GM21786 (cell line): ENCODE data around the gene TRAM2.

Experiments
- ATAC-seq: cut with Tn5 transposase; IDR thresholded peaks from one replicate; pipeline ENCODE4 v1.9.1; 2021; ENCODE audit not compliant: unreplicated experiment

Gene TRAM2

DNA sequence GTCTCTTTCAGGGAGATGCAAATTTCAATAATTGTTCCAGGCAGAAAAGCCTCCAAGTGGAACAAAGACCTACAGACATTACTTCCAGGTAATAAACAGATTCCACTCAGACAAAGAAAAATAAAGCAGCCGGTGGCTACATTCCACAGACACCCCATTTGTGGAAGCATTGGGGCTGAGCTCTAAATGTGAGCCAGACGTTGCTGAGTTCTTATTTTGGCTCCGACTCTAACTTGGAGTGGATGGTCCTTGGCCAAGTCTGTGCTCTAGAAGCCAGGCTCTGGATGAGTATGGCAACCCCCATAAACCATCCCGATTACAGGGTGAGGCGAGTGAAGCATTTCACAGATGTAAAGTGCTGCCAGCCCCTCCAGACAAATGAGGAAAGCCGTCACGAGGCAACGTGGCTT, 6.6 kb downstream of the TRAM2 start:
- ATAC-seq: no peak

DNA sequence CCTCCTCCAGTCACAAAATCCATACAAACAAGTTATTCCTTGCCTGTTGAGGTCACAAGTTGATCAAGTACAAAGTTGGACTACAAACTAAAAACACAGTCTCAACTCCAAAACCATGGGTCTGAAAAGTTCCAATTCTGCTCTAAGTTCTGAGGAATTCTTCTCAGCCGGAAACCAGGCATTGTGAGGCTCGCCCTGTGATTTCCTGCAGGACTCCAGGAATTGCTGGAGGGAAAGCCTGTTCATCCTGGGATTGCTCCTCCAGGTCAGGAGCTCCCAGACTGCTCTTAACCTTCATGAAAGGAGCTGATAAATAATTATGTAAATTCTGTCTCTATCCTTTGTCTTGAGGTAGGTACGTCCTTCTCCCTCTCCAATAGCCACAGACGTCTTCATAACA, 8.5 kb downstream of the TRAM2 start:
- no peak for ATAC-seq

DNA sequence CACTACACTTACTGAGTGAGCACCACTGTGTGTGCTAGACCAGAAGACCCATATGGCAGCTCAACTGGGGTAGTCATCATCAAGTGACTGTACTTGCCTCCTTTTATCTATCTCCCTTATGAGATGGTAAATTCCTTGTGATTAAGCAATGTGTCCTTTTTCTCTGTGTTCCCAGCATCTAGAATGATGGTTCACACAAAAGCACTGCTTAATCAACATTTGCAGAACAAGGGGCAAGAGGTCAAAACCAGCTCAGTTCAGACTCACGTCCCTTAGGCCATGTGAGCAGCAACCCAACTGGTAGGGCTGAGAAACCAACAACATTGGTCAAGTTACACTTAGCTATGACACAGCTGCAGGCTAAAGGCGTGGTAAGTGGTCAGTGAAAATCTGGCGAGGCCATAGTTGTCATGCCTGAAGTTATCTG, 10.0 kb downstream of the TRAM2 start:
- no peak for ATAC-seq

DNA sequence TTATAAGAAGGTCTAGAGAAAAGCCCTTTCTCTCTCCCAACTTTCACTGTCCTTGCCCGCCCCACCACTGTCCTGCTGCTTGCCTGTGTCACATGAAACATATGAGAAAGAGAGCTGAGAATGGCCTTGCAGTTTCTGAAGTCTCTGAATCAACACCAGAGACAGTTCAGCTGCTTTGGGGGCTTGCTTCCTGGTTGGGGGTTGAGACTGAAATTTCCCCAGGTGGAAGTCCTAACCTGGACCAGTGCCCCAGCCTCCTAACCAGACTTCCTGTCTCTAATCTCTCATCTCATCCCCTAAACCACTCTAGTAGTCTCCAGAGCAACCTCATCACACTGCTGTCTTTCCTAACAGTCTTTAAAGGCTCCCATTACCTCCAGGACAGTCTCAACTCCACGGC, 10.7 kb downstream of the TRAM2 start:
- ATAC-seq: peak; percentile 81

DNA sequence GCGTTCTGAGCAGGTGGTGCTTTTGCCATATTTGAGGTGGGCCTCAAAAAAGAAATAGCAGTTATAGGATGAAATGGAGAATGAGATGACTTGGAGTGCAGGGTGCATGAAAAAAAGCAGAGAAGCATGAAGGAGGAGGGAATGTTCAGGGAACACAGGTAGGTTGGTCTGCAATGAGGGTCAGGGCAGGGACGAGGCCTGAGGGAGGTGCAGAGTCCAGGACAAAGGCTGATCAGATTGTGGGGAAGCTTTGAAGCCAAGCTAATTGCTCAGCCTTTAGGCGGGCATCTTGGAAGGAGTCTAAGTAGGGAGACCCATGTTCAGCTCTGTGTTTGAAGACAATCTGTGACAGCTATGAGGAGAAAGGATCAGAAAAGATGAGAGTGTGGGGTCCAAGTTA, 12.0 kb downstream of the TRAM2 start:
- ATAC-seq: no peak

DNA sequence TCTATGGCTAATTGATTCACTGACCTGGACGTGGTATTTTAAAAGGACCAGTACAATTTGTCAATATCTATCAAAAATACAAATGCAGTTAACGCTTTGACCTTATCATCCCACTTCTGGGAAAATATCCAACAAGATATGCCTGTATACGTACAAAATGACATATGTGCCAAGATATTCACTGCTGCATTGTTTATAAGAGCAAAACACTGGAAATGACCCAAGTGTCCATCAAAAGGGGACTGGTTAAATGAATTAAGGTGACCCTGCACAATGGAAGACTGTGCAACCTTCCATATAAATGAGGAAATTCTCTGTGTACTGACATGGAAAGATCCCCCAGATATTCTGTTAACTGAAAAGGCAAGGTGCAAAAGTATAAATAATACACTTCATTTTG, 13.9 kb downstream of the TRAM2 start:
- no peak for ATAC-seq

DNA sequence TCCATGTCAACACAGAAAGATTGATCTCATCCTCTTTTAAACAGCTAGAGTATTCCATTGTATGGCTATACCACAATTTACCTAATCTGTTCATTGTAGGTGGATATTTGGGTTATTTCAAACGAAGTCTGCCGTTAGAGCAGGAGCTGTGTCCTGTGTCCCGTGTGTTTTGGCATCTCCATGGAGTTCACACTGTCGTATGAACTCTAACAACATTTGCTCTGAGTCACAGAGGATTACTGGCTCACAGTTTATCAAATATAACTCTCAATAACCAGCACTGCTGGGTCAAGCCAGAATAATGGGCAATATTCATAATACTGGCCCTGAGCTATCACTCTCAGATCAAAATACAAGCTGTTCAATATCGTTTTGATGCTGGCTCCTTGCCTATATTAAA, 16.4 kb downstream of the TRAM2 start:
- no peak for ATAC-seq

DNA sequence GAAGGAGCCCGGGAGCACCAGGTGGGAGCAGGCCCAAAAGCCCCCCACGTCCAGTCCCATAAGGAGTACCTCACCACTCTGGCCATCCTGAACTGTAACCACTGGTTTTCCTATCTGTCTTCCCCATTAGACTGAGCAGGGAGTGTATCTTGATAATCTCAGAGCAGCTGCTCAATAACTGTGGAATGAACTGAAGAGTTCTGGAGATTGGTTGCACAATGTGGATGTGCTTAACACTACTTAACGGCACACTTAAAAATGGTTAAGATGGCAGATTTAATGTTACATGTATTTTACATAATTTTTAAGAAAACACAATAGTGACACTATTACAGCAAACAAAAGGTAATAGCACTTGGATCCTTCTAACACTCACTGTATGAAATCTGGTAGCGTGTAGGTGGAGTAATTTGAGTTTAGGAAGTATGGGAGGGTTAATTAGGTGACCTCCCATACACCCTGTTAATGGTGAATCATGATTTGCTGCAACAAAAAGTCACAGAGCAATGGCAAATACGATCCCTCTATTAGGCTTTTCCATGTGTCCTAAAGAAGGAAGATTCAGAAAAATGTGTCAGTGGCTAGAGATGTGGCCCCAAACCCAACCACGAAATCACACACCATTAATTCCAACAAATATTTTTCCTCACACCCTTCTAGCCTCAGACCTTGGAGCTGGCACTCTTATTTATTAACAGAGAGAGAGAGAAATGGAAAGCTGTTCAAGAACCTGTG, 18.4 kb downstream of the TRAM2 start:
- ATAC-seq: no peak

DNA sequence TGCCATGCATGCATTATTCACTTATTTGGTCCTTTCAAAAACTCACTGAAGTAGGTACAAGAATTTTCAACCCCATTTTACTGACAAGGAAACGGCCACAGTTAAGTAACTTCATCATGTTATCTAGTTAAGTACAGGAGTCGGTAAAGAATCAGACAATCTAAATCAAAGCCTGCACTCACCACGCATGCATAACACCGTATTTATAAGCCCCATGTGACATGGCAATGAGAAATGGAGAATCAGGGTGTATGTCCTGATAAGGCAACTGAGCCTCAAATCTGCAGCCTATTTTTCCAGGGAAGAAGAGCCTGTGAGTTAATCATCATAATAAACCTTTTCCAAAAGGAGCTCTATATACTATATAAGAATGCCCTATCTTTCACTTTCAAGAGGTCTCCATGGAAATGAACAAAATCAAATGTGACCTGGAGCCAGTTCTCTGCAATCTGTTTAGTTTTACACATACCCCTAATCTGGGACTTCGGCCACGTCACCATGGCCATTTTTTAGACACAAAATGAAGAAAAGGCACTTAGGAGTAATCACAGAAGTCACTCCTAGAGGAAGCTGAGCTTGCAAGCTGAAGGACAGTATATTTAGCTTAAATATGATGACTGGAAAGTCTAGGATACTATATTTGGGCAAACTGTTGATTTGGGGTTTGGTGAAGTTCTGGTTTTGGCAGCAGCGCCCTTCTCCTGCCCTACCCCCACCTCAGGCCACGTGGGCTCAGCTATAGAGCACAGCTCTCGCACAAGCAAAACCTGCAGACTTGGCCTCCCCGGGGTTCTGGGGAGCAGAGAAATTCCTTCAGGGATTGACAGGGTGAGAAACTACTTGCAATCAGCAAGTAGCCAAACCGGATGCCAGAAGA, 19.2 kb downstream of the TRAM2 start:
- ATAC-seq: no peak

DNA sequence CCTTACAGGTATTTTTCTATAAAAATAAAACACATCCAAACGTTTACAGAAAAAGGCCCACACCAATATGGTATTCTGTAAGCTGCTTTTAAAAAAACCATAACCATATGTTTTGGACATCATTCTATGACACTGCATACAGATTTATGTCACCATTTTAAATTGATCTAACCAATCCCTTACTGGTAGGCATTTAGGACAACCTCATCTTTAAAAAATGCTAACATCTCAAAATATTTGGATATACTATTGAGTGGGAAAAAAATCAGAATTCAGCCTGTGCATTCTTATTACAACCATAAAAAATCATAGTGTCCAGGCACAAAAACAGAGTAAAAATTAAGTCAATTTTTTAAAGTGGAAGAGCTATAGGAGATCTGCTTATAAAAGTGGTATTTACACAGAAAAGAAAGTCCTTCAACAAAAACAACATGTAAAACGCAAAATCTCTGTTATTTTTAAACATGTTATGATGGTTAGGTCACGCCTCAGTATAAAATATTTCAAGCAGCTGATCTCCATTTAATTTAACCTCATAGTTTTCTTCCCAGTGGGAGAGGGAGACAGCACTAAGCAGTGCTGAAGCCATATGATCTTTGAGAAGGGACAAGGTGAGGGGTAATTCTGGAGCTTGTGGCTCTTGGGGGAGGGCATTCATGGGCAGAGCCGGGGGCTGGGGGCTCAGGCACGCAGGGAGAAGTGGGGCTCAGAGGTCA, 21.2 kb downstream of the TRAM2 start:
- ATAC-seq: no peak

DNA sequence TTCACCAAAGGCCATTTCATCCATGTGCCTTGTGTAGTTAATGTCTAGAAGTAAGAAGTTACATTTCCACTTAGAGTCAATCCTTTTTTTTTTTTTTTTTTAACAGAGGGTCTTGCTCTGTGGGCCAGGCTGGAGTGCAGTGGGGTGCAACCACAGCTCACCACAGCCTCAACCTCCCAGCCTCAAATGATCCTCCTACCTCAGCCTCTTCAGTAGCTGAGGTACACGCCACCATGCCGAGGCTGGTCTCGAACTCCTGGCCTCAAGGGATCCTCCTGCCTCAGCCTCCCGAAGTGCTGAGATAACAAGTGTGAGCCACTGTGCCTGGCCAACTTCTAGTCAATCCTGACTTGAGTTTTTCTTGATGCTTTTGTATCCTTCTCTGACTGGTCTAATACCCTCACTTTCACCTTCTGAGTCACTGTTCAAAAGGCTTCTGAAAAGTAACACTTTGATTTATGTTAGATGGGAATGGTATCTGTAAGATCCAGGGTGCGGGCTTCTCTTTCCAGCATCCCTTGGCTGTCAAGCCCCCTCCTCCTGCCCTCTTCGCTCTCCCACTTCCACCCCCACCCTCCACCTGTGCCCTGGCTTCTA, 22.1 kb downstream of the TRAM2 start:
- no peak for ATAC-seq

DNA sequence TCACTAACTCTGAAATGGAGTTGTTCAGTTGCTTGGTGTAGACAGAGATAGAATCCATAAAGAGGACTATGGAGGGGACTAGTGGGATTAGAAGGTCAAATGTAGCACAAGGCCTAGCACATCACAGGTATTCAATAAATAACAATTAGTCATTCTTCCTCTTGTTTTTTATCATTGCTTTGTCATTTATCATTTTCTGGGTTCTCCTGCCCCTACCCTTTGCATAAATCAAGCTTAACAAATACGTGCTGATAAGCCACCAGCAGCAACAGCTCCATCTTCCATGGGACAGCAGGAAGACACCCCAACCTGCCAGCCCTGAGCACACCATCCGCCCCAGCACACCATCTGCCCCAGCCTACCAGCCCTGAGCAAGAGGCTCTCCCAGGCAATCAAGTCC, 23.1 kb downstream of the TRAM2 start:
- ATAC-seq: no peak

DNA sequence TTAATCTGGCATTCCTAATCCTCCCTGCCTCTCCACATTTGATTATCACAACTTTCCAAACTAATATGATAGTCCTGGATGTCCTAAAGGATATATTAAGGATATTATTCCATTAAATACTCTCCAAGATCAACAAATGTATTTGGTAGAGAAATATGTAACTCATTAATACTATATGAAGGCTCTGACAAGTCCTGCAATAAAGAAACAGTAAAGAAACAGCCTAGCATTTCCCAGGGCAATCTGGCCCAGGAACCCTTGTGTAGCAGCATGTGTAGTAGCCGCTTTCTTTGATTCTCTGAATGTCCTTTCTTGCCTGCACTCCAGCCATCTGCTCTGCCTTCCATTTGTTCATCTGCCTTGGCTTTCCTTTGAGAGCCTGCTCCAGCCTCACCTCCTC, 23.7 kb downstream of the TRAM2 start:
- no peak for ATAC-seq

DNA sequence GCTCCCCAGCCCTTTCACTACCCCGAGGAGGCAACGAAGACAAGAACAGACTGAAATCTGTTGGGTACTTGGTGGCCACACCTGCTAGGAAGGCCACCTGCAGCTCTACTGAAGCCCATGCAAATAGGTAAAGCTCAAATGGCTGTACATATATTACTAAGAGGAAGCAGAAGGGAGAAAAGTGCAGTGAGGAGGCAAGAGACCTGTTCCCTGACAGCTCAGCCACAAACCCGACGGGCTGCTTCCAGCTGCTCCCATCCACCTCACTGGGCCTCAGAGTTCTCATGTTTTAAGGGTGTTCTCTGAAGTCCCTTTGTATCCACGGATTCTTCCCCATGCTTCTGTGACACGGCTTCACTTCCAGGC, 24.6 kb downstream of the TRAM2 start:
- peak; percentile 83 for ATAC-seq

DNA sequence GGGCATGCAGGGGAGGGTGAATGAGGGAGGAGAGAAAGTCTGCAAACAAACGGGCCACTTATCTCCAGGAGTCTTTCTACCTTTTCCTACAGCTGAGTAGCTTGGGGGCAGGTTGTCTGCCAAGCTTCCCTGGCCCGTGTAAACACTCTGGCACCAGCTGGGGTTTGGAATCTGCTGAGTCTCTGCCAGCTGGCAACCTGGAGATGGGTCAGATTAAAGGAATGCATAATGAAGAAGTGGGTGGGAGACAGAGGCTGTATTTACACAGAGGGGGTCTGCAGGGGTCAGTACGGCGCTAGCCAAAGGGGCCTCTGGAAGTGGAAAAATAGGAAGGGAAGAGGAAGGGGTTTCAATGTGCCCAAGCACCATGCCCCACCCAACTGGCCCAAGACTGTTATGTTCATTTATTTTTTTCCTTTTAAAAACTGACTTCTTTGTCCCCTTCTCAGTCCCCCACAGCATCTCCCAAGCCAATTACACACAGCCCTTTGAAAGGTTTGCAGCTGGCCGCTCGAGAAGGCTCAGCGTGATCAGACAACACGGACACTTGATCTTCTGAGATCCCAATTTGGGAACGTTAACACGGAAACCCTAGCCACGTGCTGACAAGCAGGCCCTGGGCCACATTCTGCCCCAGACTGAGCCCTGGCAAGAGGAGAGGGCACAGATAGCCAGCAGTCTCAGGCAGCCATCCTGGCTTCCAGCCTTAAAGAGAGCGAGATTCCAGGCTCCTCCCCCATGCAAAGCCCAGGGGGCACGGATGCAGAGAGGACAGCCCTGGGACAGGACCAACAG, 25.2 kb downstream of the TRAM2 start:
- no peak for ATAC-seq

DNA sequence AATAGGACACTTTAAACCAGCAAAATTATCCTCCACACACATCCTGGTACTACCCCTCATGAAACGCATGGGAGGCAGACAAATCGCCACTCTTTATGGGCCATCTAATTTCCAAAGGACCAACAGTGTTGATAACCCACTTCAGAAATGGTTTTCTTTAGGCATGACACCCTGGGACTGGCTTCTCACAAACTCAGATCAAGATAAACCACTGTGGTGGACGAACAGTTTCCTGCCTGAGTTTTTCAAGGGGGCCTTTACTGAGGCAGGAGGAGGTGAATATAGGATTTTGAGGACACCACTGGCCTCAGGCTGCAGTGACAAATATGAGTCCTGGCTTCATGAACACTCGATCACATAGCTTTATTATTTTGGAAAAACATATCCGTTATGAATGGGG, 26.0 kb downstream of the TRAM2 start:
- no peak for ATAC-seq

DNA sequence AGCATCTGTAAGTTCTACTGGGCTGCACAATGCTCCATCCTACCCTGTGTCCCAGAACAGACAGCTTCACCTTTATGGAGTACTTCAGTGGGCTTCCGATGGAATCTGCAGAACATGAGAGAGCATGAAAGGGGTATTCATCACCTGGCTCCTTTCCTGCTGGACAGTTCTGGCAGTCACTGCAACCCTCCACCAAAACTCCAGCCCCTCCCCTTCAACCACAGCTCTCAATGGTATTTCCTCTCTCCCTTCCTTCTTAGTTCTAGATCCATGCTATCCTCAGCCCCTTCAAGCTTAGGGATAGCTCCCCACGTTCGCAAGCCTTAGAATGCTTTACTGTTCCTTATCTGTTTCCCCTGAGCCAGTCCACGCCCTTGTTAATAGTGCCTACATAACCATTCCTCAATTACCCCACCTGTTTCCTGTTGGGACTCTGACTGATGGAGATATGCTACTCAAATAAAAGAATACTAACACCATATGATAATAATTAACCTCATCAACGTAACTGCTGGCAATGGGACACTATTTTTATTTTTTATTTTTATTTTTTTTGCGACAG, 26.8 kb downstream of the TRAM2 start:
- ATAC-seq: no peak

DNA sequence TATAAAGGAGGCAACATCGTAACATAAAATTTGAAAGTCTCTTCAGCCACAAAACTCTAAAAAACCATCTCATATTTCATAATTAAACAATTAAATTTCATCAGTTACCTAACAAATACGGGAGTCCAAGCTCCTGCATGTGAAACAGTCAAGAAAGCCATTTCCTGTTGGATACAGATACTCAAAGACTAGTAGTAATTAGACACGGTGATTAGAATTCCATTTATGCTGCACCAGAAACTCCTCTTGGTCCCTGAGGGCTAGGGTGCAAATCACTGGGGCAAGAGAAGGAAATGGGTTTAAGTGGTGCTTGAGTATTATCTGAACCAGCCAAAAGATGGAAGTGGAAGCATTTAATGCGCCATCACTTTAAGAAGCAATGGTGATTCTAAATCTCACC, 27.4 kb downstream of the TRAM2 start:
- no peak for ATAC-seq

DNA sequence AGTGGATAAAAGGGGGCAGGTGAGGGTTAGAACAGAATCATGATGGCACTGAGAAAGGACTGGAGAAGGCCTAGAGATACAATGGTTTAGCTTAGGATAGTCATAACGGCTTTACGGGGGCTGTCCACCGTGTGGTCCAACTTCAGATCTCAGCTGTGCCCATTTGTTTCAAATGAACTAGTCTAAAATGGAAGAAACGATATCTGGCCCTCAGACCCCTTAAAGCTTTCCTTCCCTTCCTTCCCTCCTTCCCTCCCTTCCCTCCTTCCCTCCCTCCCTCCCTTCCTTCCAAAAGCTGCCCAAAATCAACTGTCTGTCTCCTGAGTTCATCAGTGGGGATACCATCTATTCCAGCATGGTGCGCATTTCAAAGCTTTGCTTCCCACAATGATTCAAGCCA, 27.9 kb downstream of the TRAM2 start:
- ATAC-seq: no peak

DNA sequence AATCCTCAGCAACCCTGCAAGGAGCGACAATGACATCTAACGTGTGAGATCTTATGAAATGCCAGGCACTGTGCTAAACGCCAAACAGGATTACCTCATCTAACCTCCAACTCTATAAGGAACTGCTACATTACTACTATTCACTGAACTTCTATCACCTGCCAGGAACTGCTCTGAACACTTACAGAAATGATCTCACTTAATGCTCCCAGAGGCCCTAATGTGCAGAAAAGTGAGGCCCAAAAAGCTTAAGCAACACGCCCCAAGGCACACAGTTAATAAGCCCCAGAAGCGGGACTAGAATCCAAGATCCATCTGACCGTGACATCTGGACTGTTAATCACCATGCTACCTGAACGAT, 28.5 kb downstream of the TRAM2 start:
- ATAC-seq: no peak
